Stimulated activated CD8-positive, alpha-beta memory T cell treated with anti-CD3 and anti-CD28 coated beads, Interleukin-4, amount 100 ng/mL, for 24 hours (primary cell): ENCODE measurements around the gene ETV2.
A peak's percentile ranks its signal among the peaks of the same experiment; 100 is the strongest.
"Not testable (repeated sequence)": the region's sequence is repeated elsewhere in the genome, so short reads cannot be mapped to it uniquely, and the experiment has no call there.

Experiments used
- DNase-seq: peaks from one replicate; pipeline ENCODE4 v3.0.0-alpha.2; 2020; ENCODE audit warnings: low read depth

Gene ETV2

GRCh38 chr19:35641515-35642151 is at the start of gene ETV2:
Gene ETV2, plus strand, starts transcription at chr19:35641745. Its CDS starts 716 bp downstream, at chr19:35642461.
- DNase-seq, result peak; percentile 37

DNA sequence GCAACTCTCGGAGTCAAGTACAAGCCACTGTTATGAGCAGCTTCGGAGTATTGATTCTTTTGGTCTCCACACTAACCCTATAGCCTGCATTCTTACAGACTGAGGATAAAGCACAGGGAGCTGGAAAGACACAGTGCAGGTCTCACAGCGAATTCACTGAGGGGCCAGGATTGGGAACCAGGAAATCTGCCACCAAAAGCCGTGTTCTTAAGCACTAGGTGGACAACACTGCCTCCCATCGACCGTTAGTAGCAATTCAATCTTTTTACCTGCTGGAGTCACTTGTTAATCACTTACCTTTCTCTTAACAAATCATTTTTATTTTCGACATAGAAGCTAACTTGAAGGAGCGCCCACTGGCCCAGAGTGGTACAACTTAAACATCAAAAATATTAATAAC is 49.3 kb upstream of the ETV2 start:
- DNase-seq, result no peak

GRCh38 chr19:35595026-35595425 is 46.5 kb upstream of the ETV2 start:
- not testable (repeated sequence) for DNase-seq

DNA sequence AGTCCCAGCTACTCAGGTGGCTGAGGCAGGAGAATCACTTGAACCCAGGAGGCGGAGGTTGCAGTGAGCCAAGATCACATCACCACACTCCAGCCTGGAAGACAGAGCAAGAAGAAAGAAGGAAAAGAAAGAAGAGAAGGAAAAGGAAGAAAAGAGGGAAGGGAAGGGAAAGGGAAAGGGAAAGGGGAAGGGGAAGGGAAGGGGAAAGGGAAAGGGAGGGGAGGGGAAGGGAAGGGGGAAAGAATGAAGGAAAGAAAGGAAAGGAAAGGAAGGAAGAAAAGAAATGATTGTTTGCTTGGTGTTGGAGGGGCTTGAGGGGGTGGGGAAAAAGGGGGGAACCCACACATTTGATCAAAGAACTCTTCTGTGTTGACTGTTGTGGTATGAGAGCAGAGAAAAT is 45.6 kb upstream of the ETV2 start:
- no peak for DNase-seq

GRCh38 chr19:35596366-35596999 is 45.1 kb upstream of the ETV2 start:
- no peak for DNase-seq

DNA sequence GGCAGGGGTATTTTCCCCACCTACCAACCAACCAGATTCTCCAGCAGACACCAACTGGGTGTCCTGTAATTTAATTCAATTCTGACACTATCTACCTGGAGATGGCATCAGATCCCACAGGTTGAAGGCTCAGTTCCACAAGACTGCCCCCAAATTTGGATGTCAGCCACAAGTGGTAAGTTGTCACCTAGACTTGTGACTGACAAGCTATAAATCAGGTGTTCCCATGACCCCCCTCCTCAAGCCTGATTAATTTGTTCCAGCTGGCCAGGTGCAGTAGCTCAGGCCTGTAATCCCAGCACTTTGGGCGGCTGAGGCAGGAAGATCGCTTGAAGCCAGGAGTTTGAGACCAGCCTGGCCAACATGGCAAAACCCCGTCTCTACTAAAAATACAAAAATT is 39.6 kb upstream of the ETV2 start:
- DNase-seq, result no peak

- not testable (repeated sequence) for DNase-seq
Measured at GRCh38 chr19:35604436-35604835, 37.1 kb upstream of the ETV2 start.

GRCh38 chr19:35607170-35607569 is 34.4 kb upstream of the ETV2 start:
- DNase-seq, result not testable (repeated sequence)

GRCh38 chr19:35607661-35608060 is 33.9 kb upstream of the ETV2 start:
- DNase-seq, result no peak

GRCh38 chr19:35608251-35608650 is 33.3 kb upstream of the ETV2 start:
- DNase-seq, result no peak

GRCh38 chr19:35609851-35610353 is 31.6 kb upstream of the ETV2 start:
- no peak for DNase-seq

- DNase-seq, result no peak
Measured at GRCh38 chr19:35612224-35612558, 29.4 kb upstream of the ETV2 start.

DNA sequence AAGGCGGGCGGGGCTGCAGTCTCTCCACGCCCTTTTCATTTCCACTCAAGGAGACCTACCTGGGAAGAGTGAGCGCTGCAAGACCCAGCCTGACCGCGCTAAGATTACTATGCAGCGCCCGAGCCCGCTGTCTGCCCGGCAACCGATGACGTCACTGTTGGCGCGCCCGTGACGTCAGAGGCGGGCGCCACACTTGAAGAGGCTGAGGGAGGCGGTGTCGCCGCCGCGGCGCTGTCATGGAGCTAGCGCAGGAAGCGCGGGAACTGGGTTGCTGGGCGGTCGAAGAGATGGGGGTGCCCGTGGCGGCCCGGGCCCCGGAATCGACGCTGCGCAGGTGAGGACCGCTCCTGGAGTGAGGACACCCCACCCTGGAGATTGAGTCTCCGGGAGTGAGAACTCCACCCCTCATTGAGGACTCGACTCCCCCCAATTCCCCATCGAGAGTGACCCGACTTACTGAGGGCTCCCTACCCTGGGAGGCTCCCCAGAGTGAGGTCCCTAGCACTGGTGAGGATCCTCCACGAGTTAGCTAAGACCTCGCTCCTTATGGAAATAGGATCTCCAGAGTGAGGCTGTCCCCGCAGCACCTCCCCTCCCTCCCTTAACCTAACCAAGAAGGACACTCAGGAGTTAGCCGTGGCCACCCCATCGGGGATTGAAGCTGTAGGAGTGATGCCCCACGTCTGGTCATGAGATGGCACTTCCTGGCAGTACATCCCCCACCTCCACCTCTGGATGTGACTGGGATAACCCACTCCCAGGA is 28.8 kb upstream of the ETV2 start, which contains the start of gene HAUS5:
HAUS5 (plus strand) TSS at position 177 of the 763 bp plus-strand sequence; CDS start at position 237, 60 bp downstream.
- peak; percentile 92 for DNase-seq

DNA sequence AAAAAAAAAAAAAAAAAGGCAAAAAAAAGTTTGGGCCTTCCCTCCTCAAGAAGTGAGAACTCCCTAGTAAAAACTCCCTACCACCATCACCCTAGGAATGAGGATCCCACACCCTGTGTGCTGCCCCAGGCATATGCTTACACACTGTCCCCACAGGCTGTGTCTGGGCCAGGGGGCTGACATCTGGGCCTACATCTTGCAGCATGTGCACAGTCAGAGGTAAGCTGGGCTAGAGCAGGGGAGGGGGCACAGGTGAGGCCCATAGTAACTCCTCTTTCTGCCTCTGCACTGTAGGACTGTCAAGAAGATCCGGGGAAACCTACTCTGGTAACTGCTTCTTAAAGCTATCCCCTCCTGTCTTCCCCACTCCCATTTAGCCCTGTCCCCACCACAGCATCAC is 28.0 kb upstream of the ETV2 start:
- no peak for DNase-seq

DNA sequence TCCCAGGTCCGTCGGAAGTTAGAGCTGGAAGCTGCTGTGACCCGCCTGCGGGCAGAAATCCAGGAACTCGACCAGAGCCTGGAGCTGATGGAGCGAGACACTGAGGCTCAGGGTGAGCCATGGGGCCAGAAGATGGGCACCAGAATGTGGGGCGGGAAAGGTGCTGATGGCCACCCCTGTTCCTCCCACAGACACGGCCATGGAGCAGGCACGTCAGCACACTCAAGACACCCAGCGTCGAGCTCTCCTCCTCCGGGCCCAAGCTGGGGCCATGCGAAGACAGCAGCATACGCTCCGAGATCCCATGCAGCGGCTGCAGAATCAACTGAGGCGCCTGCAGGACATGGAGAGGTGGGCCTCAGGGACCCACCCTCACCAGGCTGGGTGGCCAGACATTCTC is 26.5 kb upstream of the ETV2 start:
- DNase-seq, result no peak

- no peak for DNase-seq
Measured at GRCh38 chr19:35618857-35619256, 22.7 kb upstream of the ETV2 start.

DNA sequence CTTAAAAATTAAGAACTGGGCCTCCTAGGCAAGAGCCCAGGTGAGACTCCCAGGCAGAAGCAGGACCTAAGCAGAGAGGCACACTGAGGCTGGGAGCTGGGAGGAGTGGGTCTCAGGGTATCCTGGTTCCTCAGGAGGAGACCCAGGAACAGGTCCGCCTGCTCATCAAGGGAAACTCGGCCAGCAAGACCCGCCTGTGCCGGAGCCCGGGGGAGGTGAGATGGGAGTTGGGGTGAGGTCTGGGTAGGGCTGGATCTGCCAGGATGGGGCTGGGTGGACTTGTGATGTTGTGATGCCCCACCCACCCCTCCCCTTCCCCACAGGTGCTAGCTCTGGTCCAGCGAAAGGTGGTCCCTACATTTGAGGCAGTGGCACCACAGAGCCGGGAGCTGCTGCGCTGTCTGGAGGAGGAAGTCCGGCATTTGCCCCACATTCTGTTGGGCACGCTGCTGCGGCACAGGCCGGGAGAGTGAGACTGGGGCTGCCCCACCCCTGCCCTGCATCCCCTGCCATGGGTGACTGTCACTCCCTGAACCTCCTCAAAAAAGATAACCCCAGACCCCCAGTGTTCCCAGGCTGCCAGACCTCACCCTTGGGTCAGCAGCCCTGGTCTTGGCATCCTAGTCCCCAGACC is 22.1 kb upstream of the ETV2 start:
- DNase-seq, result no peak

DNA sequence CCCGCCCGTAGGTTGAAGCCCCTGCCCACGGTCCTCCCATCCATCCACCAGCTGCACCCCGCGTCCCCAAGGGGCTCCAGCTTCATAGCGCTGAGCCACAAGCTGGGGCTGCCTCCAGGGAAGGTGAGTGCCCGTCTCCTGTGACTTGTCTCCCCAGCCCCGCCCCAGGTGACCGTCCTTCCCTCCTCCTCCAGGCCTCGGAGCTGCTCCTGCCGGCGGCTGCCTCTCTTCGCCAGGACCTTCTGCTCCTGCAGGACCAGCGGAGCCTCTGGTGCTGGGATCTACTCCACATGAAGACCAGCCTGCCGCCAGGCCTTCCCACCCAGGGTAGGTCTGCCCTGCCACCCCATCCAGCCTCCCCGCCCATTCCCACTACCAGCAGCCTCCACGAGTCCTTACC is 21.5 kb upstream of the ETV2 start:
- no peak for DNase-seq

GRCh38 chr19:35621708-35622107 is 19.8 kb upstream of the ETV2 start:
- no peak for DNase-seq

GRCh38 chr19:35622750-35623149 is 18.8 kb upstream of the ETV2 start:
- DNase-seq, result no peak

GRCh38 chr19:35623327-35624010 is 18.1 kb upstream of the ETV2 start:
- DNase-seq, result no peak

DNA sequence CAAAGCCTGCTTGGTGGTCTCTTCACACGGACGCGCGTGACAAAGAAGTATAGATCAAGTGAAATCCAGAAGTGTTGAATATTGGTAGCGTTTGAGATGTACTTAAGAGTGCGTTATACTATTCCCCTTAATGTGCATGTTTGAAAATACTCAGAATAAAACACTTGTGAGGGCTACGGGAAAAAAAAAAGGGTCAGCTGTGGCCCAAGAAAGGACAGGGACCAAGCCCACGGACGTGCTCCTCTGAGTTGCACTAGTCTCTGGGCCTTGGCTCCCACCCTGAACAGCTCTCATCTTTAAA is 13.3 kb upstream of the ETV2 start:
- no peak for DNase-seq
